ENCODE results near the gene ECE2.
A peak's percentile ranks its signal among the peaks of the same experiment; 100 is the strongest.
"Not testable (repeated sequence)": the region's sequence is repeated elsewhere in the genome, so short reads cannot be mapped to it uniquely, and the experiment has no call there.

ECE2 gene

GRCh38 chr3:184338511-184338945 is 62.7 kb downstream of the ECE2 start:
- DNase-seq: peak; percentile 96

- peak; percentile 74 for DNase-seq
Measured at GRCh38 chr3:184339001-184339400, 63.2 kb downstream of the ECE2 start.

GRCh38 chr3:184339451-184340135 is 63.8 kb downstream of the ECE2 start:
- DNase-seq: not testable (repeated sequence)

- no peak for DNase-seq
Measured at GRCh38 chr3:184341925-184342324, 66.1 kb downstream of the ECE2 start.
